ENCODE results near the gene AQR. TPM values are rescaled to one million over a fixed set of nuclear protein-coding genes. Genes with fewer than 3 reads are reported as not detected.
"Not testable (repeated sequence)": the region's sequence is repeated elsewhere in the genome, so short reads cannot be mapped to it uniquely, and the experiment has no call there.

AQR gene
- total RNA-seq, 4 donors from 2014 or later, result 21.1 to 35.5 (median 28.1) TPM

- DNase-seq, result no peak
- H3K36me3 ChIP-seq, result no peaks in the 10 kb centered on the region
Measured at GRCh38 chr15:34809186-34809585, 160.4 kb downstream of the AQR start.

GRCh38 chr15:34808016-34808415 is 161.5 kb downstream of the AQR start:
- Histone ChIP-seq H3K27ac (no peak overlapping the region), H3K4me1 (no peaks in the 10 kb centered on the region), H3K27me3 (no peaks in the 10 kb centered on the region), H3K36me3 (no peaks in the 10 kb centered on the region), H3K9me3 (no peaks in the 10 kb centered on the region), H3K4me3 (no peak overlapping the region)
- no peak for DNase-seq
- TF ChIP-seq POLR2A (IDR thresholded peaks at IDR 0.05), result no peak
- TF ChIP-seq CTCF (IDR thresholded peaks at IDR 0.05), result no peak

More at GRCh38 chr15:34809186-34809585, 160.4 kb downstream of the AQR start:
- Histone ChIP-seq H3K4me3 (no peak overlapping the region), H3K27ac (no peak overlapping the region), H3K4me1 (no peaks in the 10 kb centered on the region), H3K27me3 (no peaks in the 10 kb centered on the region), H3K9me3 (no peaks in the 10 kb centered on the region)
- no peak for TF ChIP-seq CTCF (IDR thresholded peaks at IDR 0.05)
- no peak for TF ChIP-seq POLR2A (IDR thresholded peaks at IDR 0.05)

GRCh38 chr15:34807241-34807640 is 162.3 kb downstream of the AQR start:
- not testable (repeated sequence) for H3K9me3 ChIP-seq, H3K27ac ChIP-seq, H3K36me3 ChIP-seq, H3K27me3 ChIP-seq, H3K4me1 ChIP-seq, H3K4me3 ChIP-seq, DNase-seq

GRCh38 chr15:34804776-34805175 is 164.8 kb downstream of the AQR start:
- no peak overlapping the region for H3K4me3 ChIP-seq
- no peaks in the 10 kb centered on the region for H3K4me1 ChIP-seq
- H3K9me3 ChIP-seq, result no peaks in the 10 kb centered on the region
- H3K36me3 ChIP-seq, result no peaks in the 10 kb centered on the region
- H3K27me3 ChIP-seq, result no peaks in the 10 kb centered on the region
- no peak overlapping the region for H3K27ac ChIP-seq
- no peak for DNase-seq
- TF ChIP-seq POLR2A (IDR thresholded peaks at IDR 0.05) (no peak), CTCF (IDR thresholded peaks at IDR 0.05) (no peak)

GRCh38 chr15:34804113-34804512 is 165.4 kb downstream of the AQR start:
- Histone ChIP-seq H3K27me3 (no peaks in the 10 kb centered on the region), H3K27ac (no peak overlapping the region), H3K4me3 (no peak overlapping the region), H3K36me3 (no peaks in the 10 kb centered on the region), H3K4me1 (no peaks in the 10 kb centered on the region), H3K9me3 (no peaks in the 10 kb centered on the region)
- DNase-seq, result no peak
- TF ChIP-seq POLR2A (IDR thresholded peaks at IDR 0.05) (no peak), CTCF (IDR thresholded peaks at IDR 0.05) (no peak)

- Histone ChIP-seq H3K36me3 (no peaks in the 10 kb centered on the region), H3K27ac (no peak overlapping the region), H3K9me3 (no peaks in the 10 kb centered on the region), H3K4me3 (no peak overlapping the region), H3K4me1 (no peaks in the 10 kb centered on the region), H3K27me3 (no peaks in the 10 kb centered on the region)
- no peak for TF ChIP-seq CTCF (IDR thresholded peaks at IDR 0.05)
- no peak for TF ChIP-seq POLR2A (IDR thresholded peaks at IDR 0.05)
- DNase-seq, result no peak
Measured at GRCh38 chr15:34802803-34803750, 166.5 kb downstream of the AQR start.
